DMS53 treated with DMSO at 0.1 percent for 48 hours (cell line): ENCODE results near the gene PTPN7.
A peak's percentile ranks its signal among the peaks of the same experiment; 100 is the strongest.
"Not testable (repeated sequence)": the region's sequence is repeated elsewhere in the genome, so short reads cannot be mapped to it uniquely, and the experiment has no call there.

ENCODE experiments used
- DNase-seq: peaks from one replicate; lab custom pipeline; 2025; ENCODE audit not compliant: unreplicated experiment; lab: John Stamatoyannopoulos, UW

Gene PTPN7

GRCh38 chr1:202167708-202168415 is 7.5 kb upstream of the PTPN7 start:
- DNase-seq, result no peak

GRCh38 chr1:202167054-202167453 is 6.7 kb upstream of the PTPN7 start:
- not testable (repeated sequence) for DNase-seq

- DNase-seq, result no peak
Observed at GRCh38 chr1:202165942-202166843, 5.8 kb upstream of the PTPN7 start.

- DNase-seq, result no peak
Observed at GRCh38 chr1:202165267-202165941, 5.0 kb upstream of the PTPN7 start.

- DNase-seq, result no peak
Observed at GRCh38 chr1:202164271-202165037, 4.1 kb upstream of the PTPN7 start.

GRCh38 chr1:202163281-202164270 is 3.2 kb upstream of the PTPN7 start:
- DNase-seq, result no peak

GRCh38 chr1:202162418-202163280 is 2.2 kb upstream of the PTPN7 start:
- no peak for DNase-seq

GRCh38 chr1:202162047-202162417 is 1.6 kb upstream of the PTPN7 start:
- DNase-seq, result no peak

GRCh38 chr1:202161151-202162046 is 997 bp upstream of the PTPN7 start:
- no peak for DNase-seq

- DNase-seq, result no peak
Observed at GRCh38 chr1:202159534-202160371, 649 bp downstream of the PTPN7 start.

GRCh38 chr1:202158810-202159533 is 1.4 kb downstream of the PTPN7 start:
- no peak for DNase-seq

- no peak for DNase-seq
Observed at GRCh38 chr1:202157945-202158344, 2.5 kb downstream of the PTPN7 start.

GRCh38 chr1:202156590-202156989 is 3.8 kb downstream of the PTPN7 start:
- no peak for DNase-seq

- DNase-seq, result peak; percentile 35
Observed at GRCh38 chr1:202155478-202156021, 4.9 kb downstream of the PTPN7 start.

- peak; percentile 84 for DNase-seq
Observed at GRCh38 chr1:202154766-202155477, 5.5 kb downstream of the PTPN7 start.
